K562 (cell line): ENCODE results near the gene PNMA8C.
A peak's percentile ranks its signal among the peaks of the same experiment; 100 is the strongest.

Experiments
- BCLAF1 ChIP-seq, 2 experiments: fragments of 450-650 bp in 1 of 2; IDR thresholded peaks; 2 replicates each; pipeline ENCODE4 v1.6.1; 2011 to 2017; ENCODE audit warnings: low read depth in 2 of 2, antibody characterized with exemption in 1 of 2, borderline replicate concordance in 1 of 2, low read length in 1 of 2, mild to moderate bottlenecking in 1 of 2, mixed read lengths in 1 of 2; ENCODE audit not compliant: control insufficient read depth in 1 of 2
- ELF1 ChIP-seq: fragments of 200-800 bp; sonication (Bioruptor generic); IDR thresholded peaks from 2 replicates; pipeline ENCODE4 v1.6.1; 2016; ENCODE audit warnings: missing genetic modification characterization, missing compliant biosample characterization
- MEF2D ChIP-seq: conservative IDR thresholded peaks from 2 replicates; pipeline ENCODE4 v1.6.1; 2016; ENCODE audit warnings: low read depth, missing genetic modification characterization, missing compliant biosample characterization
- POLR2A ChIP-seq: fragments of 450-650 bp; conservative IDR thresholded peaks from 2 replicates; pipeline ENCODE4 v1.6.1; 2016
- POLR2AphosphoS5 ChIP-seq: IDR thresholded peaks from 2 replicates; pipeline ENCODE4 v1.6.1; 2011; ENCODE audit warnings: mild to moderate bottlenecking, low read depth, low read length, moderate library complexity; ENCODE audit not compliant: control insufficient read depth, insufficient read depth
- RB1 ChIP-seq: fragments of 450-650 bp; IDR thresholded peaks from 2 replicates; pipeline ENCODE4 v1.6.1; 2017; ENCODE audit warnings: low read depth, mild to moderate bottlenecking
- RNF2 ChIP-seq: sonication (generic); IDR thresholded peaks from 2 replicates; pipeline ENCODE4 v1.6.1; 2016
- SMAD3 ChIP-seq: fragments of 450-650 bp; formaldehyde crosslinking; conservative IDR thresholded peaks from 2 replicates; pipeline ENCODE4 v1.4.0; 2020; ENCODE audit warnings: mild to moderate bottlenecking
- TAF15 ChIP-seq: fragments of 200-400 bp; formaldehyde crosslinking; IDR thresholded peaks from 2 replicates; pipeline ENCODE4 v1.6.1; 2017; ENCODE audit warnings: mild to moderate bottlenecking, low read depth, low read length, moderate library complexity
- ZNF253 ChIP-seq: fragments of 250-450 bp; sonication (Bioruptor Pico); conservative IDR thresholded peaks from 2 replicates; pipeline ENCODE4 v1.6.1; 2021; ENCODE audit warnings: mild to moderate bottlenecking
- ZNF655 ChIP-seq: fragments of 250-450 bp; sonication (Bioruptor Pico); IDR thresholded peaks from 2 replicates; pipeline ENCODE4 v1.5.0; 2021
- TF ChIP-seq, protein P1 (sequence below): sonication (generic); formaldehyde crosslinking; IDR thresholded peaks from 2 replicates; pipeline ENCODE4 v1.8.0; 2022; ENCODE audit warnings: mild to moderate bottlenecking, low read depth, missing genetic modification reagents
- TF ChIP-seq, protein P2 (sequence below), 3 experiments: IDR thresholded peaks in 2 of 3; conservative IDR thresholded peaks in 1 of 3; 2 replicates each; pipeline ENCODE4 v1.5.1; 2011 to 2012; ENCODE audit warnings: low read length in 3 of 3, mild to moderate bottlenecking in 3 of 3, control low read depth in 2 of 3, improper control_type of control experiment in 1 of 3, inconsistent platforms in 1 of 3, low read depth in 1 of 3, mixed read lengths in 1 of 3, moderate library complexity in 1 of 3; ENCODE audit not compliant: insufficient read depth in 2 of 3

DNA sequence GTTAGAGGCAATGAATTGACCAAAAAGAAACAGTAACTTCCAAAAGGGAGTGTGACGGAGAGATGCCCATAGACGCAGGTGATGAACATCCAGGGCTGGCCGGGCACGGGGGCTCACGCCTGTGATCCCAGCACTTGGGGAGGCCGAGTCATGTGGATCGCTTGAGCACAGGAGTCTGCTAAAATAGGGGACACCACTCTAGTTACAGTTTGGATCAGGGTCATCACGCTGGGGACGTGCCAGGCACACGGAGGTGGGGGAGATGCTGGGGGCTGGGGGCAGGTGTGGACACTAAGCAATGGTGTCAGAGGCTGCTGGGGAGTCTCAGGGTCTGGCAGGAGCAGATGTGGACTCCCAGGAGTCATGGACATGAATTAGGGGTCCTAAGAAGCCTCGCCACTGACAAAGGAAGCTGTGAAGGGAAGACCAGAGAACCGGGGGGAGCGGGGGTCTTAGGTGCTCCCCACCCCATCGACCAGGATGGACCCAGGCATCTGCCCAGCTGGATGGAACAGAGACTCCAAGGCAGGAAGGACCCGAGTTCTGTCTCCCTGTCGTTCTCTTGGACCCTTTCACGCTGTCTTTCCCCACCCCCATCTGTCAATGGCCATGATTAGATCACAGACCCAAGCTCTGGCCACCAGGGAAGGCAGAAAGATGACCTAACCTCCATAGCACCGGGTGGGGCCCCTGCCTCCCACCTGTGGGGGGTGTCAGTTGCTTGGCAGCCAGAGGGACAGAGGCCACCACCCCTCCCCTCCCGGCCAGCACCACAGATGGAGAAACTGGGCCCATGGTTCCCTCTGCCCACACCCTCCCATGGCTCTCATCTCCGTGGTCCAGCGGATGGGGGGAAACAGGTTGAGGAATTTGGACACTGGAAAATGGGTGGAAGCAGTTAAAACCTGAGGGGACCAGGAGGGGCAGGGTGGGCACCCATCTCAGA is 35.0 kb downstream of the PNMA8C start:
- TF ChIP-seq POLR2A = no peak; the same call in 1 of the 2 replicates
- no peak for TF ChIP-seq TAF15
- TF ChIP-seq MEF2D (tag) = no peak
- no peak for TF ChIP-seq ZNF253
- TF ChIP-seq RNF2 = no peak
- TF ChIP-seq SMAD3 (CRISPR knock-in tag) = no peak
- no peak for TF ChIP-seq RB1
- 0 out of 2 replicates have a peak, but pooled peaks have one; percentile 30 for TF ChIP-seq POLR2AphosphoS5
- TF ChIP-seq, protein P1, sequence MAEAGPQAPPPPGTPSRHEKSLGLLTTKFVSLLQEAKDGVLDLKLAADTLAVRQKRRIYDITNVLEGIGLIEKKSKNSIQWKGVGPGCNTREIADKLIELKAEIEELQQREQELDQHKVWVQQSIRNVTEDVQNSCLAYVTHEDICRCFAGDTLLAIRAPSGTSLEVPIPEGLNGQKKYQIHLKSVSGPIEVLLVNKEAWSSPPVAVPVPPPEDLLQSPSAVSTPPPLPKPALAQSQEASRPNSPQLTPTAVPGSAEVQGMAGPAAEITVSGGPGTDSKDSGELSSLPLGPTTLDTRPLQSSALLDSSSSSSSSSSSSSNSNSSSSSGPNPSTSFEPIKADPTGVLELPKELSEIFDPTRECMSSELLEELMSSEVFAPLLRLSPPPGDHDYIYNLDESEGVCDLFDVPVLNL (CRISPR knock-in tag) = no peak
- TF ChIP-seq, protein P2, sequence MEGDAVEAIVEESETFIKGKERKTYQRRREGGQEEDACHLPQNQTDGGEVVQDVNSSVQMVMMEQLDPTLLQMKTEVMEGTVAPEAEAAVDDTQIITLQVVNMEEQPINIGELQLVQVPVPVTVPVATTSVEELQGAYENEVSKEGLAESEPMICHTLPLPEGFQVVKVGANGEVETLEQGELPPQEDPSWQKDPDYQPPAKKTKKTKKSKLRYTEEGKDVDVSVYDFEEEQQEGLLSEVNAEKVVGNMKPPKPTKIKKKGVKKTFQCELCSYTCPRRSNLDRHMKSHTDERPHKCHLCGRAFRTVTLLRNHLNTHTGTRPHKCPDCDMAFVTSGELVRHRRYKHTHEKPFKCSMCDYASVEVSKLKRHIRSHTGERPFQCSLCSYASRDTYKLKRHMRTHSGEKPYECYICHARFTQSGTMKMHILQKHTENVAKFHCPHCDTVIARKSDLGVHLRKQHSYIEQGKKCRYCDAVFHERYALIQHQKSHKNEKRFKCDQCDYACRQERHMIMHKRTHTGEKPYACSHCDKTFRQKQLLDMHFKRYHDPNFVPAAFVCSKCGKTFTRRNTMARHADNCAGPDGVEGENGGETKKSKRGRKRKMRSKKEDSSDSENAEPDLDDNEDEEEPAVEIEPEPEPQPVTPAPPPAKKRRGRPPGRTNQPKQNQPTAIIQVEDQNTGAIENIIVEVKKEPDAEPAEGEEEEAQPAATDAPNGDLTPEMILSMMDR (IDR thresholded peaks at IDR 0.05 in 2 of 3, conservative IDR thresholded peaks at IDR 0.05 in 1 of 3; ENCODE audit: insufficient read depth in 2 of 3, low read depth in 1 of 3, low read length in 3 of 3) = no peak
- TF ChIP-seq BCLAF1 (IDR thresholded peaks at IDR 0.05; ENCODE audit: borderline replicate concordance in 1 of 2, control insufficient read depth in 1 of 2, low read depth in 2 of 2, low read length in 1 of 2) = no peak
- TF ChIP-seq ZNF655 (CRISPR knock-in tag) = no peak
- TF ChIP-seq ELF1 (tag) = no peak
